HG02678 (cell line): ENCODE measurements around the gene MLANA.
A peak's percentile ranks its signal among the peaks of the same experiment; 100 is the strongest.

ENCODE experiments used
- ATAC-seq: cut with Tn5 transposase; IDR thresholded peaks from one replicate; pipeline ENCODE4 v1.9.1; 2021; ENCODE audit warnings: mild to moderate bottlenecking, moderate library complexity; ENCODE audit not compliant: unreplicated experiment

The MLANA gene

GRCh38 chr9:5897851-5898250, 7.2 kb downstream of the MLANA start:
- ATAC-seq: no peak

DNA sequence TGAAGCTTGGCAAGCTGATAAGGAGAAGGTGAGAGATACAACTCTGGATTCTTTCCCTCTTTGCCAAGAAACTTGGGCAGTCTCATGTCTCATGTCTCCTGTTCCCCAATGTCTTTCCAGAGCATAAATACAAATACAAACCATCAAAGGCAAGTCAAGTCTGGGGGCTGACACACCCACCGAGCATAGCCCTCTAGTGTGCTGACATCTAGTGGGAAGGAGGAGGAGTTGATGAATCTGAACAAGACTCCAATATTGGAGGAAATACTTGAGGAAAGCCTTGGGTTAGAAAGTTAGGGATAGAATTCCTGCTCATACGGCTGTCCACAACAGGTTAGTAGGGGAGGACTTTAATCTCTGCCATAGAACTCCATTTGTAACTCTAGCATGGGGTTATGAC, 8.6 kb downstream of the MLANA start:
- ATAC-seq: no peak

- no peak for ATAC-seq
Measured at GRCh38 chr9:5900622-5901021, 9.9 kb downstream of the MLANA start.

- ATAC-seq: no peak
Measured at GRCh38 chr9:5902377-5902776, 11.7 kb downstream of the MLANA start.

DNA sequence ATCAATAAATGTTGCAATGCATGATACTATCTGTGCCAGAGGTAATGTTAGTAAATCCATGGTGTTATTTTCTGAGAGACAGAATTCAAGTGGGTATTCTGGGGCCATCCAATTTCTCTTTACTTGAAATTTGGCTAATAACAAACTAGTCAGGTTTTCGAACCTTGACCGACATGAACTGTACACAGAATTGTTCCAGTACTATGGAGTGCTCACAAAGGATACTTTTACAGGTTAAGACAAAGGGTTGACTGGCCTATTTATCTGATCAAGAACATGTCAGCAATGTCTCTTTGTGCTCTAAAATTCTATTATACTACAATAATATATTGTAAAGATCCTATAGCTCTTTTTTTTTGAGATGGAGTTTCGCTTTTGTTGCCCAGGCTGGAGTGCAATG, 18.2 kb downstream of the MLANA start:
- no peak for ATAC-seq

DNA sequence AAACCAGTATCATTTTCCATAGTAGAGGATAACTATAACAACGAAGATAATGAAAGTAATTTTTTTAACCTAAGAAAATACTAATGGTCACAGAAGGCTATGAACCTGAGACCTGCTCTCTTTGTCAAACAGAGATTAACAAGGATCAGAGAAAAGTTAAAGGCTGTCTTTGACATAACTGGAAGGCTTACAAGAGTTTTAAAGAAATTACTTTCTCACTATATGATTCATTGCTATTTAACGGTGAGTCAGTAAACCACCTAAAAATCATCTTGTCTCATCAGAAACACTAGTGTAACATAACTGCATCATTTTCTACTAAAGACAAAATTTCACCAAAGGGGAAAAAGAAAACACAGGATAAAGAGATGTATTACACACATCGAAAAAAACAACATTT, 19.3 kb downstream of the MLANA start:
- ATAC-seq: no peak

DNA sequence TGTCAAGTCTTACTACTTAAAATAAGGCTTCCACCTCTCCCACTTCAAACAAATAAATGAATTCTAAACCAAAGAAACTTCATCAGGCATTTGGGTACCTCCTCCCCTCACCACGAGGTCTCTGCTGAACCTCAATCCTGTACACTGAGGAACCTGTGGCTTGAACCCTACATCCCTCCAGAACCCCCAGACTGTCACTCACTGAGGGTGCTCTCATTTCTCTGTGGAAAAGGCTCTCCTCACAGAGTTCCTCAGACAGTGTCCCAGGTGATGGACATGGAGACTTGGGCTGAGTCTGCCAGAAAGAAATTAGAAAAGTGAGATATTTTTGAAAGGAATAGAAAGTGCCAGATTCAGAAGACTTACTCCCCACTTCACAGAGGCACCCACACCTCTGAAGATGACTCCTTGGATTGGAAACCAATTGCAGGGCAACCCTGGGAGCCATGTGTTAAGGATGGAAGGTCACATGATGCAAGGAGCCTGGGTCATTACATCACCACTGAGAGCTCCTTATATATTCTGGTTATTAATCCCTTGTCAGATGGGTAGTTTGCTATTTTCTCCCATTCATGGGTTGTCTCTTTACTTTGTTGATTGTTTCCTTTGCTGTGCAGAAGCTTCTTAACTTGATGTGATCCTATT, 19.8 kb downstream of the MLANA start:
- no peak for ATAC-seq

- no peak for ATAC-seq
Measured at GRCh38 chr9:5915438-5915837, 24.7 kb downstream of the MLANA start.

DNA sequence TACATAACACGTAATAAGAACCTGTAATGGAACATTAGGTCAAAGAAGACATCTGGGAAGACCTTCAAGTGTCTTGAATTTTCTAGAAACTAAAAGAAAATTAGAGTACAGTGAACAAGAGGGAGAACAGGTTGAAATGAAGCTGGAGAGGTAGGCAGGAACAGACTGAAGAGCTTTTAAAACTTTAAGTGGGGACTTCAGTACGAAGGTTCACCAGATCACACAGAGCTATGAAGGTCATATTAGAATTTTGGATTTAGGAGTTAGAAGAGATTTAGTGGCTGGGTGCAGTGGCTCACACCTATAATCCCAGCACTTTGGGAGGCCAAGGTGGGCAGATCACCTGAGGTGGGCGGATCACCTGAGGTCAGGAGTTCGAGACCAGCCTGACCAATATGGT, 26.6 kb downstream of the MLANA start:
- no peak for ATAC-seq

DNA sequence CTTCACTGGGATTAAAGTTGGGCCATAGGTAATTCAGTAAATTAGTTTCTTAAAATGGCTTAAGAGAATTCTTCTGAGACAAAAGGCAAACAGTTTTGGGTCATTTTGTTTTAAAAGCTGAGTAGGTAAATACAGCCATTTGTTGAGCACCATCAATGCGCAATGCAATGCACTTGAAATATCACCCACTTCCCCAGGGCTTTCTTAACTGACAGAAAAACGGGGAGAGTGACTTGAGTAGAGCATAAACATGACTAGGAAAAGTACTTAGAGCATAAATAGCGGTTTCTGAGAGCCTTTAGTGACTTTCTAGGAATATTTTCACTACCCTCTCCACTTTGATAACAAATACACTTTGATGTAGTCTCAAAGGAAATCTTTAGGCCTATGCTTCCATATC, 27.2 kb downstream of the MLANA start:
- ATAC-seq: no peak

DNA sequence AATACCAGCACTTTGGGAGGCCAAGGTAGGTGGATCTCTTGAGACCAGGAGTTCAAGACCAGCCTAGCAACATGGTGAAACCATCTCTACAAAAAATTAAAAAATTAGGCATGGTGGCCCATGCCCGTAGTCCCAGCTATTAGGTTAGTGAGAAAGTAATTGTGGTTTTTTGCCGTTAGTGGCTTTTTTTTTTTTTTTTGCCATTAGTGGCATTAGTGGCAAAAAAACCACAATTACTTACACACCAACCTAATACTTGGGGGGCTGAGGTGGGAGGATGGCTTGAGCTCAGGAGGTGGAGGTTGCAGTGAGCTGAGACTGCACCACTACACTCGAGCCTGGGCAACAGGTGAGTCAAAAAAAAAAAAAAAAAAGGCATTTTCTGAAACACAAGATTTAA, 27.8 kb downstream of the MLANA start:
- no peak for ATAC-seq

DNA sequence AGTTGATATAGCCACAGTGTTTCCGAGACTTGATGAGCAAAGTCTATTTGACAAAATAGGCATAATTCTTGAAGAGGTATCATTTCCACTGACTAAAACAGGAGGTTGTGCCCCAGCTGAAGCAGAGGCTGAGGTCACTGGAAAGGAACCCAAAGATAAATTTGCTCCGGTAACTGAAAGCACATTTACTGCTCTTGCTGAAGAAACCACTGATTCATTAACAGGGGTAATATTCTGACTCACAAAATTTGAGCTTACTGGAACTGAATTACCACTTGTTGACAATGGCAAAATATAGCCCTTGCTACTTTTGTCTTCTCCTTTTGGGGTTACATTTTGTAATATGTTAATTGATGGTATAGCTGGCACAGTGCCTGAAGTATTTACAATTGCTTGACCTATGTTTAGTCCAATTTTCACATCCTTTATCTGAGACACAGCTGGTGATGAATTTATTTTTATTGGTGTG, 30.2 kb downstream of the MLANA start:
- peak; percentile 84 for ATAC-seq

DNA sequence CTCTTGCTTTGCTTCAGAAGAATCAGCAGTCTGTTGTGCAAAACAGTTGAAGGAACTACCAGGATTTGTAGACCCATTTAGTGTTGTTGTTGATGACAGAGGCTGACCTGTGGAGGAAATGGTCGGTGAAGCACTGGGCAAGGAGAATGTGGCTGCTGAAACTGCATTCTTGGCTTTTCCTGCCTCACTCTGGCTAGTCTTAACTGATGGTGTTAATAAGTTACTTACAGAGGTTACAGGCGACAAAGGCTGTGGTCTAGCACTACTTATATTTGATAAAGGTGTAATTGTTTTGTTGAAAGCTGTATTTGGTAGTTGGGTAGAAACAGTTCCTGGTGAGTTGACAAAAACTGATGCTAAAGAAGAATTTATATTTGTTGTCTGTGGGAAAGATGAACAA, 31.5 kb downstream of the MLANA start:
- ATAC-seq: peak; percentile 38

DNA sequence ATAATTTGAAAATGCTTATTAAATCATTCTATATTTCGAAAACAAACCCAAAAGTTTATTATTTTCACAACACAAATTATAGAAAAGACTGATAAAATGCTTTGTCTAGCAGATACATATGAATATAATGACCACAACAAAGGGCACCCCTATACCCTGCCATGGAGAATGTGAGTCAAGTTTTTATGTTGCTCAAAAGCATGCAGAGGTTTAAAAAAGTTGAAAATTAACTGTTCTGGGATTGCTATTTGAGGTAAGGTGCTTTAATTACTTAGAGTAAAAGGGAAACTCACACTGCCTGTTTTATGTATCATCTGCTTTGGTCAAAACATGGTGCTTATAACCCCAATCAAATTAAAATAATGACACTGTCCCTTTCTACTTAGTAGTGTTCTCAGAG, 41.0 kb downstream of the MLANA start:
- no peak for ATAC-seq

GRCh38 chr9:5938449-5938848, 47.8 kb downstream of the MLANA start:
- no peak for ATAC-seq

DNA sequence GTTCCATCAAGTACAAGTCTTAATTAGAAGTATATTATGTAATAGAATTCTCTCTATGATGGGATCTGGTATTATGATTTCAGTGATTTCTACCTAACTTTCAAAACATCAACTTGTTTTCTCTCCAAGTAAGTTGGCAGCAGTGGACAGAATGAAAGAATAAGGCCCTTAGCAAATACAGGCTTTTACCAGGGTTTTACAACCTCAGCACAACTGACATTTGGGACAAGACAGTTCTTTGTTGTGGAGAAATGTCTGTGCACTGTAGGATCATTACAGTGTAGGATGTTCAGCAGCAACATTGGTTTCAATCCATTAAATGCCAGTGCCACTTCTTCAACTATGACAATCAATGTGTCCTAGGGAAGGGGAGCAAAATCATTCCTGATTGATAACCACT, 48.8 kb downstream of the MLANA start:
- ATAC-seq: no peak

DNA sequence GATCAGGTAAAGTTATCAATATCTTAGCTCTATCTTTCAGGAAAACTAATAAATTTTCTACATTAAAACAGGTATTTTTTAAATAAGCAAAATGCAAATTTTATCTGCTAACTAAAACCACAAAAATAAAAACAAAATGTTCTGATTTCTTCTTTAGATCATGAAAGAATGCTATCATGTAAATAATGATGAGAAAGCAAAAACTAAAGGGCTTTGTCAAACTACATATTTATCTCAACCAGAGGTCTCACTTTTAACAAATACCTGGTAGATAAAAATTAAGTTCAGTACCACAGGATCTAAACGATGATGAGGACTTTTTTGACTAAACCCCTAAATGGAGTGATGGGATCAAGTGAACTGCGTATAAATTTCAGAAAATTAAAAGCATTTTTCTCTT, 50.5 kb downstream of the MLANA start:
- no peak for ATAC-seq

DNA sequence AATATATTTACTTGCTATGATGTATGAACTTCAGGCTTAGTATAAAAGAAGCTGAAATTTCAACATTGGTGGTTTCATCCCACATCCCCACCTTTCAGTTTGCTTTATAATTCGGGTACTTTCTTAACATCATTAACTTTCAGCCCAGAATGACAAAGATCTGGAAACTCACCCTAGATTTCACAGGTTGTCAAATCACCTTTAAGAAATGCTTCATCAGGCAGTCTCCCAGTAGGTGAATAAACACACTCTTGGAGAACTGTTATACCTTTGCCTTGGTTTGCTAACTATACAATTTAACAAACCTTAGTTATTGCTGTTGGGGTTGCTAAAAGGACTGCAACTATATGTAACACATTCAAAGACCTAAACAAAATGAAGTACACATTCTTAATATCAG, 54.4 kb downstream of the MLANA start:
- no peak for ATAC-seq

- peak; percentile 56 for ATAC-seq
Measured at GRCh38 chr9:5947912-5948311, 57.2 kb downstream of the MLANA start.

- peak; percentile 51 for ATAC-seq
Measured at GRCh38 chr9:5949103-5949699, 58.5 kb downstream of the MLANA start.

- ATAC-seq: no peak
Measured at GRCh38 chr9:5950261-5950660, 59.6 kb downstream of the MLANA start.

DNA sequence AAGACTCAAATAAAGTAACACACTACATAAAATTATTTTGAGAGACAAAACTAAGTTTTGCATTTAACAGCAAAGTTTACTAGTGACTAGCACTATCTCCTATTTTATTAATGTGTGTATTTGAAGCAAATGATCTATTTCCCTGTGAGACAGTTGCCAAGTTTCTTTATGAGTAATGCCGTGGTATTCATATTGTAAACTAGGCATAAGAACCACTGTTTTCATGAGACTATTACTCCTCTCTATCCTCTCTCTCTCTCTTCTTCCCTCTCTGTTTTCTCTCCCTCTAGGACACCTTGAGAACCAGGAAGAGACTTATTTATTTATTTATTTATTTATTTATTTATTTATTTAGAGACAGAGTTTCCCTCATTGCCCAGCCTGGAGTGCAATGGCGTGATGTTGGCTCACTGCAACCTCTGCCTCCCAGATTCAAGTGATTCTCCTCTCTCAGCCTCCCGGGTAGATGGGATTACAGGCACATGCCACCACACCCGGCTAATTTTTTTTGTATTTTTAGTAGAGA, 61.1 kb downstream of the MLANA start:
- no peak for ATAC-seq
